PC-9 (cell line): ENCODE results near the gene NOX3. TPM values are rescaled to one million over a fixed set of nuclear protein-coding genes. Genes with fewer than 3 reads are reported as not detected.
"Not testable (repeated sequence)": the region's sequence is repeated elsewhere in the genome, so short reads cannot be mapped to it uniquely, and the experiment has no call there.

Experiments used
- BruUV-seq: library from RNA; stranded (reverse); fragments of 400-500 nt; replicated peaks from 2 replicates; lab custom pipeline; 2021; lab: Mats Ljungman, UMichigan
- CTCF ChIA-PET: fragments of 300-600 bp; sonication (Branson Sonifier 250); formaldehyde crosslinking; loops from one replicate; lab custom pipeline; 2022; ENCODE audit warnings: antibody characterized with exemption; lab: Charles Lee
- POLR2A ChIA-PET: fragments of 300-600 bp; sonication (Branson Sonifier 250); formaldehyde crosslinking; loops from one replicate; lab custom pipeline; 2022; ENCODE audit warnings: antibody characterized with exemption; ENCODE audit not compliant: unreplicated experiment; lab: Charles Lee
- DNase-seq, 2 experiments: peaks; one replicate each; pipeline versions ENCODE4 v3.0.0 to v3.0.0-alpha.2; 2015 to 2022; ENCODE audit warnings: mixed read lengths in 1 of 2
- H2AFZ ChIP-seq: fragments of 200-600 bp; sonication (generic); 2 replicates; pipeline ENCODE4 v1.8.1; 2017; ENCODE audit warnings: antibody characterized with exemption
- H3F3A ChIP-seq: fragments of 200-600 bp; sonication (generic); 2 replicates; pipeline ENCODE4 v1.8.1; 2017; ENCODE audit warnings: antibody characterized with exemption, mild to moderate bottlenecking, low read depth; ENCODE audit not compliant: insufficient read depth
- H3K27ac ChIP-seq: fragments of 200-600 bp; sonication (generic); 2 replicates; pipeline ENCODE4 v1.6.1; 2016; ENCODE audit warnings: mixed run types
- H3K27me3 ChIP-seq: fragments of 200-600 bp; sonication (generic); 2 replicates; pipeline ENCODE4 v1.6.1; 2016; ENCODE audit warnings: low read depth, mixed run types; ENCODE audit not compliant: insufficient read depth
- H3K36me3 ChIP-seq: fragments of 200-600 bp; sonication (generic); 2 replicates; pipeline ENCODE4 v1.6.1; 2016; ENCODE audit warnings: low read depth, mixed run types
- H3K4me1 ChIP-seq: fragments of 200-600 bp; sonication (generic); replicated peaks from 2 replicates; pipeline ENCODE4 v1.6.1; 2016; ENCODE audit warnings: mixed run types; ENCODE audit not compliant: insufficient read depth
- H3K4me2 ChIP-seq: fragments of 200-600 bp; sonication (generic); 2 replicates; pipeline ENCODE4 v1.6.1; 2017; ENCODE audit warnings: mixed run types
- H3K4me3 ChIP-seq: fragments of 200-600 bp; sonication (generic); 2 replicates; pipeline ENCODE4 v1.6.1; 2016; ENCODE audit warnings: mixed run types
- H3K79me2 ChIP-seq: fragments of 200-600 bp; sonication (generic); 2 replicates; pipeline ENCODE4 v1.6.1; 2017; ENCODE audit warnings: low read depth, mixed run types
- H3K9me2 ChIP-seq: fragments of 200-600 bp; sonication (generic); 2 replicates; pipeline ENCODE4 v1.8.1; 2017; ENCODE audit warnings: mild to moderate bottlenecking; ENCODE audit not compliant: insufficient read depth
- H3K9me3 ChIP-seq: fragments of 200-600 bp; sonication (generic); 2 replicates; pipeline ENCODE4 v1.8.1; 2016; ENCODE audit warnings: low read depth; ENCODE audit not compliant: insufficient read depth
- H4K20me1 ChIP-seq: fragments of 200-600 bp; sonication (generic); 2 replicates; pipeline ENCODE4 v1.8.1; 2017; ENCODE audit not compliant: insufficient read depth
- CTCF ChIP-seq: fragments of 200-600 bp; sonication (generic); conservative IDR thresholded peaks from 2 replicates; pipeline ENCODE4 v1.6.1; 2017; ENCODE audit warnings: mixed run types, antibody characterized with exemption, mild to moderate bottlenecking, moderate library complexity
- EZH2 ChIP-seq: fragments of 200-600 bp; sonication (generic); IDR thresholded peaks from 2 replicates; pipeline ENCODE4 v1.8.0; 2017; ENCODE audit warnings: antibody characterized with exemption, low read depth
- intact Hi-C: fragments of 100-400 bp; cut with micrococcal nuclease; formaldehyde crosslinking; loops from one replicate; pipeline ENCODE4 v1.10.0; 2022; ENCODE audit not compliant: unreplicated experiment
- total RNA-seq: library from RNA; stranded (reverse); gene quantifications from 2 replicates; pipeline ENCODE4 v1.2.3, GENCODE V29; 2021

NOX3 gene
- total RNA-seq, 1 experiment from 2014 or later: not detected

GRCh38 chr6:155452576-155452975 is 3.1 kb downstream of the NOX3 start:
- intact Hi-C loops: no loop called here
- H2AFZ ChIP-seq: no peak overlapping the region
- no peaks in the 10 kb centered on the region for H3K27me3 ChIP-seq
- H4K20me1 ChIP-seq: no peaks in the 10 kb centered on the region
- H3K4me1 ChIP-seq: no peaks in the 10 kb centered on the region
- no peaks in the 10 kb centered on the region for H3F3A ChIP-seq
- TF ChIP-seq CTCF (no peak), EZH2 (no peak)
- no peaks in the 10 kb centered on the region for H3K9me3 ChIP-seq
- DNase-seq: no peak
- CTCF ChIA-PET: no interaction called here
- POLR2A ChIA-PET: no interaction called here
- H3K36me3 ChIP-seq: no peaks in the 10 kb centered on the region
- no TSS peak for BruUV-seq
- no peaks in the 10 kb centered on the region for H3K9me2 ChIP-seq
- H3K4me2 ChIP-seq: no peak overlapping the region
- no peaks in the 10 kb centered on the region for H3K79me2 ChIP-seq
- H3K27ac ChIP-seq: no peak overlapping the region
- H3K4me3 ChIP-seq: no peak overlapping the region

GRCh38 chr6:155451530-155451929 is 4.1 kb downstream of the NOX3 start:
- not testable (repeated sequence) for H3K36me3 ChIP-seq, DNase-seq

GRCh38 chr6:155450240-155450581 is 5.4 kb downstream of the NOX3 start:
- no peak overlapping the region for H2AFZ ChIP-seq
- no peak overlapping the region for H3K27ac ChIP-seq
- H3K79me2 ChIP-seq: no peaks in the 10 kb centered on the region
- no peaks in the 10 kb centered on the region for H3F3A ChIP-seq
- no peaks in the 10 kb centered on the region for H3K9me3 ChIP-seq
- no peaks in the 10 kb centered on the region for H4K20me1 ChIP-seq
- no peak for TF ChIP-seq CTCF
- no peaks in the 10 kb centered on the region for H3K4me1 ChIP-seq
- intact Hi-C loops: no loop called here
- no peak overlapping the region for H3K4me2 ChIP-seq
- no peaks in the 10 kb centered on the region for H3K9me2 ChIP-seq
- H3K27me3 ChIP-seq: no peaks in the 10 kb centered on the region
- ChIA-PET CTCF (no interaction called here), POLR2A (no interaction called here)
- no TSS peak for BruUV-seq
- H3K36me3 ChIP-seq: no peaks in the 10 kb centered on the region
- DNase-seq: no peak
- H3K4me3 ChIP-seq: no peak overlapping the region

More at GRCh38 chr6:155451530-155451929, 4.1 kb downstream of the NOX3 start:
- H3K4me1 ChIP-seq, H3K79me2 ChIP-seq, H3K27me3 ChIP-seq, H3K4me3 ChIP-seq, H3F3A ChIP-seq, H3K9me2 ChIP-seq, intact Hi-C loops, POLR2A ChIA-PET, H2AFZ ChIP-seq, BruUV-seq, H4K20me1 ChIP-seq, CTCF ChIA-PET, H3K27ac ChIP-seq, H3K4me2 ChIP-seq, H3K9me3 ChIP-seq: not testable (repeated sequence)
